Erythroblast (primary cell): Measurements from ENCODE around the gene ANKRD9.

ENCODE experiments used
- GATA1 ChIP-seq: IDR thresholded peaks from 2 replicates; pipeline ENCODE4 v1.6.1; 2011; ENCODE audit warnings: low read depth, mild to moderate bottlenecking, control low read depth, low read length, moderate library complexity
- POLR2A ChIP-seq: IDR thresholded peaks from 2 replicates; pipeline ENCODE4 v1.6.1; 2011; ENCODE audit warnings: mild to moderate bottlenecking, low read length

DNA sequence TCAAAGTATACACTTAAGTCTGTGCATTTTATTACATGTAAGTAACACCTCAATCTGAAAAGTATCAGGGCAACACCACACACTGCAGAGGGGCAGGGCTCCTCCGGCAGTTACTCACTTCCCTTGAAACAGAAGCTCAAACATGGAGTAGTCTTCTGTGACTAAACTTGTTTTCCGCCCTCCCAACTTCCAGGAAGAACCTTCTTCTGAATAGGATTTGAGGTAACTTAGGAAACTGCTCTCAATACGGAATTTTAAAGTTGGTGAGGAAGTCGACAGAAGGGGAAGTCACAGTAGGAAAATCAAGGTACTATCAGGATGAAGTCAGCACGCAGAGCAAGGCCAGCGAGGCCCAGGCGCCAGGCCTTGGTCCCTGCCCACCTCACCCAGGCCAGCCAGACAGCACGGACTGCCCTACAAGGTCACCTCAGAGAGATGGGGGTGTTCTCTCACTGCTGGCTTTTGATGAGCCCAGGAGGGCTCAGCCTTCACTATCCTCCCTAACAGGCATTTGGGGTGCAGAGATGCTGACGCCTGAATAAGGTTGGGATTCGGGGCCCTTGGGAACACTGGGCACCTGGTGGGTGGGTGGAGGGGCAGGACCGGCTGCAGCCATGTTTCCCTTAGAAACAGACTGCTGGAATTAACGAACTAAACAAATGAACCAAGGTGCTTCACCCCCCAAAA, 5.8 kb downstream of the ANKRD9 start:
- TF ChIP-seq POLR2A (no peak), GATA1 (no peak)
